GM12878 (cell line): ENCODE results near the gene BRSK2. TPM values are rescaled to one million over a fixed set of nuclear protein-coding genes. Genes with fewer than 3 reads are reported as not detected.

ENCODE experiments used
- ATAC-seq: fragments of 200-7000 bp; cut with Tn5 transposase; 3 replicates; pipeline ENCODE4 v1.9.1; 2020; ENCODE audit warnings: mild to moderate bottlenecking, moderate library complexity
- BruUV-seq: library from RNA; stranded (reverse); fragments of 400-500 nt; replicated peaks from 2 replicates; lab custom pipeline; 2021; lab: Mats Ljungman, UMichigan
- CTCF ChIA-PET: fragments of 300-600 bp; sonication (Branson Sonifier 250); formaldehyde crosslinking; extraction: SDS; loops from one replicate; lab custom pipeline; 2021; ENCODE audit warnings: inconsistent platforms; lab: Yijun Ruan, JAX
- POLR2A ChIA-PET: fragments of 350-600 bp; formaldehyde crosslinking; extraction: SDS; loops from one replicate; lab custom pipeline; 2021; ENCODE audit warnings: inconsistent platforms; lab: Charles Lee
- RAD21 ChIA-PET: fragments of 300-600 bp; sonication (Branson Sonifier 250); formaldehyde crosslinking; loops from one replicate; lab custom pipeline; 2023; ENCODE audit warnings: antibody characterized with exemption; ENCODE audit not compliant: unreplicated experiment; lab: Charles Lee
- SMC1A ChIA-PET: fragments of 300-600 bp; sonication (Branson Sonifier 250); formaldehyde crosslinking; loops from one replicate; lab custom pipeline; 2023; ENCODE audit not compliant: unreplicated experiment, uncharacterized antibody; lab: Charles Lee
- DNase-seq: peaks from one replicate; pipeline ENCODE4 v3.0.0-alpha.2; 2011; ENCODE audit warnings: low read depth, low spot score
- FAIRE-seq: peaks from 3 replicates; lab custom pipeline; 2011; peaks lifted over from hg19 to GRCh38; lab: Jason Lieb, UNC
- H2AFZ ChIP-seq: 2 replicates; pipeline ENCODE4 v1.6.0; 2011; ENCODE audit warnings: low read depth, low read length, control low read depth; ENCODE audit not compliant: control insufficient read depth
- H3K27ac ChIP-seq: 2 replicates; pipeline ENCODE4 v1.5.1; 2011; ENCODE audit warnings: control low read depth; ENCODE audit not compliant: control insufficient read depth, insufficient read depth
- H3K27me3 ChIP-seq, 2 experiments: replicated peaks in 1 of 2; 2 replicates each; pipeline versions ENCODE4 v1.6.0 to v1.6.1; 2011; ENCODE audit warnings: low read length in 1 of 2; ENCODE audit not compliant: control insufficient read depth in 2 of 2, insufficient read depth in 2 of 2
- H3K36me3 ChIP-seq, 2 experiments: 2 replicates each; pipeline ENCODE4 v1.5.1; 2011; ENCODE audit warnings: low read length in 1 of 2; ENCODE audit not compliant: control insufficient read depth in 2 of 2, insufficient read depth in 2 of 2
- H3K4me1 ChIP-seq: 2 replicates; pipeline ENCODE4 v1.6.1; 2011; ENCODE audit warnings: mild to moderate bottlenecking, low read length, moderate library complexity, mixed read lengths; ENCODE audit not compliant: control insufficient read depth, insufficient read depth
- H3K4me2 ChIP-seq: 2 replicates; pipeline ENCODE4 v1.6.0; 2011; ENCODE audit warnings: control low read depth; ENCODE audit not compliant: control insufficient read depth, insufficient read depth
- H3K4me3 ChIP-seq: fragments of 200-600 bp; sonication (generic); 2 replicates; pipeline ENCODE4 v1.5.1; 2016
- H3K79me2 ChIP-seq: 2 replicates; pipeline ENCODE4 v1.6.0; 2011; ENCODE audit warnings: low read length; ENCODE audit not compliant: control insufficient read depth, insufficient read depth
- H3K9ac ChIP-seq: 2 replicates; pipeline ENCODE4 v1.8.0; 2011; ENCODE audit warnings: low read length, control low read depth, mixed read lengths; ENCODE audit not compliant: control insufficient read depth, insufficient read depth
- H3K9me3 ChIP-seq: replicated peaks from 3 replicates; pipeline ENCODE4 v1.5.1; 2011; ENCODE audit warnings: mild to moderate bottlenecking, low read length; ENCODE audit not compliant: control insufficient read depth, insufficient read depth
- H4K20me1 ChIP-seq: 2 replicates; pipeline ENCODE4 v1.6.0; 2011; ENCODE audit not compliant: control insufficient read depth, insufficient read depth
- BRCA1 ChIP-seq: IDR thresholded peaks from 2 replicates; pipeline ENCODE4 v1.6.1; 2011; ENCODE audit warnings: low read depth, low read length, improper control_type of control experiment
- CREM ChIP-seq: IDR thresholded peaks from 2 replicates; pipeline ENCODE4 v1.6.1; 2014; ENCODE audit warnings: antibody characterized with exemption, low read depth
- GABPA ChIP-seq: IDR thresholded peaks from 2 replicates; pipeline ENCODE4 v1.6.1; 2014; ENCODE audit warnings: antibody characterized with exemption, low read depth, mild to moderate bottlenecking, inconsistent platforms
- HCFC1 ChIP-seq: fragments of 150-350 bp; IDR thresholded peaks from 2 replicates; pipeline ENCODE4 v1.6.1; 2014; ENCODE audit warnings: low read length
- MYB ChIP-seq: fragments of 150-350 bp; IDR thresholded peaks from 2 replicates; pipeline ENCODE4 v1.6.1; 2014; ENCODE audit warnings: mild to moderate bottlenecking, low read depth, low read length, borderline replicate concordance
- PAX8 ChIP-seq: fragments of 450-650 bp; IDR thresholded peaks from 2 replicates; pipeline ENCODE4 v1.6.1; 2017; ENCODE audit warnings: mild to moderate bottlenecking, moderate library complexity
- PKNOX1 ChIP-seq: fragments of 450-650 bp; IDR thresholded peaks from 2 replicates; pipeline ENCODE4 v1.6.1; 2016; ENCODE audit warnings: mild to moderate bottlenecking
- PML ChIP-seq: IDR thresholded peaks from 2 replicates; pipeline ENCODE4 v1.6.1; 2012; ENCODE audit warnings: low read length, inconsistent platforms
- SIX5 ChIP-seq: IDR thresholded peaks from 2 replicates; pipeline ENCODE4 v1.6.1; 2011; ENCODE audit warnings: mild to moderate bottlenecking, low read depth, low read length, moderate library complexity; ENCODE audit not compliant: severe bottlenecking
- STAT1 ChIP-seq: fragments of 450-650 bp; conservative IDR thresholded peaks from 2 replicates; pipeline ENCODE4 v1.6.1; 2014; ENCODE audit warnings: antibody characterized with exemption, mild to moderate bottlenecking
- TCF12 ChIP-seq: IDR thresholded peaks from 2 replicates; pipeline ENCODE4 v1.6.1; 2011; ENCODE audit warnings: low read depth, mild to moderate bottlenecking, low read length
- WRNIP1 ChIP-seq: IDR thresholded peaks from 2 replicates; pipeline ENCODE4 v1.6.1; 2011; ENCODE audit warnings: low read depth, low read length, improper control_type of control experiment, borderline replicate concordance
- WGBS: methylation state at CpG from one replicate; pipeline ENCODE4 v1.1.6; 2016; ENCODE audit warnings: low lambda C conversion rate; ENCODE audit not compliant: insufficient replicate concordance, insufficient coverage; ENCODE audit errors: missing lambda C conversion rate; 5-methylcytosine and 5-hydroxymethylcytosine counted together
- in situ Hi-C: fragments of 300-500 bp; cut with MboI; formaldehyde crosslinking; loops from 9 replicates; pipeline ENCODE4 v1.14.3; 2018; ENCODE audit warnings: mixed read lengths
- intact Hi-C: fragments of 100-400 bp; cut with micrococcal nuclease; formaldehyde crosslinking; loops from one replicate; pipeline ENCODE4 v1.14.2; 2022; ENCODE audit not compliant: unreplicated experiment
- polyA plus RNA-seq, 11 experiments: library from polyadenylated mRNA; depleted of rRNA in 4 of 11; unstranded in 6 of 11; stranded (reverse) in 5 of 11; fragments of >200 nt; fragmentation: Nextera tagmentation in 4 of 11; fragmentation: Illumina TruSeq in 1 of 11; extraction: Ambion mirVana in 4 of 11; extraction: Trizol in 1 of 11; gene quantifications; 1 replicate in 1 of 11; 2 replicates in 10 of 11; pipeline versions ENCODE4 v1.2.1 to v1.2.3, GENCODE V29; 2011 to 2016; ENCODE audit warnings: inconsistent platforms in 2 of 11, missing spikeins in 2 of 11, low read depth in 1 of 11
- total RNA-seq, 4 experiments: library from RNA; depleted of rRNA in 3 of 4; stranded (reverse); fragments of >200 nt in 3 of 4; fragmentation: Illumina TruSeq in 1 of 4; extraction: Trizol in 1 of 4; gene quantifications; 2 replicates each; pipeline versions ENCODE4 v1.2.1 to v1.2.3, GENCODE V29; 2013 to 2021

The BRSK2 gene
- total and polyA plus RNA-seq, 10 of the 15 experiments (the other 5 are each of a cell fraction or from before 2014, with no cell fraction given), result 0.13 TPM; not detected in 9

DNA sequence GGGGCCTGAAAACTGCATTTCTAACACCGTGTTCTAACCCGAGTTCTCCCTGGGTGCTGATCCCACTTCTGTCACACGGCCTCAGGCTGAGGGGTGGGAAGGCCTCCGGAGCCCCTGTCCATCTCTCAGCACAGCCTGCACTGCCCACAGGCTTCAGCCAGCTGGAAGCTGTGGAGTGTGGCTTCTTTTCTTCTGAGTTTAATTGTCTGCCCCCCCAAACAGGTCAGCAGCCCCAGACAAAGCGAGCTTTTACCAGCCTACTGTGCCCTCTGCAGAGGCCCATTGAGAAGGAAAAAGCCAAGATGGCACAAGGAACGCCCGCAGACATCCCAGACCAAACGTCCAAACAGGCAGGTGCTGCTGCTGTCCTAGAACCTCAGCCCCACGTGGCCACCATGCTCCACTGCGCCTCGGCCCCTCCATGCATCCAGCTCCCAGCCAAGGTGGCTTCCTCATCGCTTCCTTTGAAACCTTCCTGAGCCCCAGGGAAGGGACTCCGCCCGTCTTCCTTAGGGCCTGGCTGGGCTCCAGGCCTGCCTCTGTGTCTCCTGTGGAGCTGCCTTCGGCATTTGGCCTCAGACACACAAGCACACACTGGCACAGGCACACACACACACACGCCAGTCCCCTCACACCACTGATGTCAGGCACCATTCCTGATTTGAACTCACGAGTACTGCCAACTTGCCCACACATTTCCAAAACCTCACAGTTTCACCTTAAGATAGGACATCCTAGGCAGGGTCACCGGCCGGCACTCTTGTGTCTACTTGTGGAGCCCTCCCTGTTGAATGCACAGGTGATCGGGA lies 95.2 kb downstream of the BRSK2 start:
- BruUV-seq, result no TSS peak
- in situ Hi-C loops (no loop called here), intact Hi-C loops (no loop called here)
- FAIRE-seq (no peak), DNase-seq (no peak), ATAC-seq (no peak)
- no peak overlapping the region for H3K27ac ChIP-seq
- H3K79me2 ChIP-seq, result no peaks in the 10 kb centered on the region; the same call in none of the 2 replicates
- no peaks in the 10 kb centered on the region; the same call in 1 of the 2 replicates for H4K20me1 ChIP-seq
- no peak overlapping the region for H2AFZ ChIP-seq
- no peak overlapping the region for H3K4me3 ChIP-seq
- H3K4me2 ChIP-seq, result no peak overlapping the region
- H3K27me3 ChIP-seq, result no peaks in the 10 kb centered on the region
- peaks cover 7% of the 10 kb centered on the region for H3K4me1 ChIP-seq
- no peak overlapping the region for H3K9ac ChIP-seq
- H3K9me3 ChIP-seq, result no peaks in the 10 kb centered on the region
- CTCF ChIA-PET, result no interaction called here
- TF ChIP-seq PAX8, result no peak
- no peak for TF ChIP-seq PML
- TF ChIP-seq SIX5, result no peak
- TF ChIP-seq TCF12, result no peak
- no peak for TF ChIP-seq CREM
- TF ChIP-seq GABPA, result no peak
- TF ChIP-seq STAT1, result no peak
- TF ChIP-seq BRCA1, result no peak
- TF ChIP-seq WRNIP1, result no peak
- TF ChIP-seq MYB, result no peak
- no peak for TF ChIP-seq HCFC1
- no peak for TF ChIP-seq PKNOX1
- POLR2A ChIA-PET, result no interaction called here
- RAD21 ChIA-PET, result no interaction called here
- 86% methylated on average over 20 of the region's 20 CpGs for WGBS
- SMC1A ChIA-PET, result no interaction called here
- H3K36me3 ChIP-seq, result no peaks in the 10 kb centered on the region; a peak in 1 of 4 replicates
